Measurements from ENCODE around the gene NRM. TPM values are rescaled to one million over a fixed set of nuclear protein-coding genes. Genes with fewer than 3 reads are reported as not detected.

NRM gene
- total and polyA plus RNA-seq, 2 of the 13 experiments (the other 11 are each of a cell fraction or from before 2014, with no cell fraction given) = 12.5 to 16.0 TPM

DNA sequence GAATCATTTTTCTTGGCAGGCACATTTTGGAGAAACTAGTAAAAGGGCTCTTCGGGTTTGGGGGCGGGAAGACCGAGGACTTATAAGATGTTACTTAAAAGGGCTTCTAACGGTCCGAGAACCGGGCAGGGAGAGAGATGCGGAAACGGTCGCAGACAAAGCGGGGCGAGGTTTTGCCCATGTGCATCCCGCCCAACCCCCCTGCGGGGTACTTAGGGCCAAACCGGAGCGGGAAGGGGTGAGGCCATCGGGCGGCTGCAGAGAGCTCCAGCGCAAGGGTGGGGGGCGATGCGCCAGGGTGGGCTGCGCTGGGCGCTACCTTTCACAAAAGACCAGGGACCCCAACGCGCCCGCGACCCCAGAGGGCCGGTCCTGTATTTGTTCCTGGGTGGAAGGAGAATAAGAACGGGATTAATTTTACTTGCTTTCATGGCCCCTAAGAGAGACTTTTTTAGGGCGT lies 30.0 kb upstream of the NRM start (continued):
- TF ChIP-seq ZNF770 (CRISPR knock-in tag; IDR thresholded peaks at IDR 0.05) (peak; percentile 14; the same call in 1 of the 2 replicates), NFYC (CRISPR knock-in tag; IDR thresholded peaks at IDR 0.05) (no peak), TEAD2 (CRISPR knock-in tag; IDR thresholded peaks at IDR 0.05) (no peak), ZBTB3 (CRISPR knock-in tag; IDR thresholded peaks at IDR 0.05; ENCODE audit: borderline replicate concordance, low read depth) (no peak; the same call in 1 of the 2 replicates), KMT2A (CRISPR knock-in tag; IDR thresholded peaks at IDR 0.05) (no peak), PHF20 (CRISPR knock-in tag; IDR thresholded peaks at IDR 0.05) (0 out of 2 replicates have a peak, but pooled peaks have one; percentile 31), EP300 (IDR thresholded peaks at IDR 0.05; ENCODE audit: low read depth in 2 of 2, low read length in 2 of 2) (no peak), EP300 (CRISPR knock-in tag; IDR thresholded peaks at IDR 0.05; ENCODE audit: borderline replicate concordance) (0 out of 2 replicates have a peak, but pooled peaks have one; percentile 5), SOX13 (IDR thresholded peaks at IDR 0.05) (no peak), SOX13 (CRISPR knock-in tag; conservative IDR thresholded peaks at IDR 0.05 in 1 of 2, IDR thresholded peaks at IDR 0.05 in 1 of 2) (0 out of 4 replicates have a peak, but pooled peaks of 1 of the 2 experiments have one; percentile 7), CCDC6 (CRISPR knock-in tag; IDR thresholded peaks at IDR 0.05) (no peak), ZNF329 (CRISPR knock-in tag; IDR thresholded peaks at IDR 0.05; ENCODE audit: low read depth) (no peak), ZMYM2 (CRISPR knock-in tag; IDR thresholded peaks at IDR 0.05) (no peak), RFXANK (CRISPR knock-in tag; IDR thresholded peaks at IDR 0.05) (no peak), ZNF264 (CRISPR knock-in tag; IDR thresholded peaks at IDR 0.05) (no peak), GFI1 (CRISPR knock-in tag; IDR thresholded peaks at IDR 0.05; ENCODE audit: borderline replicate concordance) (0 out of 2 replicates have a peak, but pooled peaks have one; percentile 4), PAF1 (CRISPR knock-in tag; IDR thresholded peaks at IDR 0.05) (no peak), ZNF10 (CRISPR knock-in tag; IDR thresholded peaks at IDR 0.05; ENCODE audit: borderline replicate concordance, low read depth) (no peak), ZNF703 (CRISPR knock-in tag; IDR thresholded peaks at IDR 0.05; ENCODE audit: borderline replicate concordance) (no peak), PHF21A (CRISPR knock-in tag; IDR thresholded peaks at IDR 0.05) (peak; percentile 57), ZNF841 (CRISPR knock-in tag; IDR thresholded peaks at IDR 0.05; ENCODE audit: borderline replicate concordance) (peak; percentile 78; the same call in 1 of the 2 replicates), ZNF431 (CRISPR knock-in tag; IDR thresholded peaks at IDR 0.05; ENCODE audit: borderline replicate concordance, low read depth) (peak; percentile 36; the same call in 1 of the 2 replicates), ZNF513 (CRISPR knock-in tag; conservative IDR thresholded peaks at IDR 0.05) (0 out of 2 replicates have a peak, but pooled peaks have one; percentile 47), FIP1L1 (IDR thresholded peaks at IDR 0.05; ENCODE audit: borderline replicate concordance, insufficient read depth, low read depth, low read length) (0 out of 2 replicates have a peak, but pooled peaks have one; percentile 9), RBM39 (IDR thresholded peaks at IDR 0.05; ENCODE audit: low read depth, low read length, poor library complexity, severe bottlenecking) (peak; percentile 25)
- TF ChIP-seq, protein P1, sequence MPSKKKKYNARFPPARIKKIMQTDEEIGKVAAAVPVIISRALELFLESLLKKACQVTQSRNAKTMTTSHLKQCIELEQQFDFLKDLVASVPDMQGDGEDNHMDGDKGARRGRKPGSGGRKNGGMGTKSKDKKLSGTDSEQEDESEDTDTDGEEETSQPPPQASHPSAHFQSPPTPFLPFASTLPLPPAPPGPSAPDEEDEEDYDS (CRISPR knock-in tag; IDR thresholded peaks at IDR 0.05) = no peak
- TF ChIP-seq, protein P2, sequence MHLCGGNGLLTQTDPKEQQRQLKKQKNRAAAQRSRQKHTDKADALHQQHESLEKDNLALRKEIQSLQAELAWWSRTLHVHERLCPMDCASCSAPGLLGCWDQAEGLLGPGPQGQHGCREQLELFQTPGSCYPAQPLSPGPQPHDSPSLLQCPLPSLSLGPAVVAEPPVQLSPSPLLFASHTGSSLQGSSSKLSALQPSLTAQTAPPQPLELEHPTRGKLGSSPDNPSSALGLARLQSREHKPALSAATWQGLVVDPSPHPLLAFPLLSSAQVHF (CRISPR knock-in tag; IDR thresholded peaks at IDR 0.05) = 0 out of 2 replicates have a peak, but pooled peaks have one; percentile 68

Measured in HepG2 (cell line).